Endothelial cell of umbilical vein (primary cell): ENCODE results near the gene ST6GALNAC4.

Experiments used
- CTCF ChIP-seq, 2 donors: IDR thresholded peaks; 1 replicate in 1 of 2; 2 replicates in 1 of 2; pipeline ENCODE4 v1.5.1; 2011; ENCODE audit warnings: low read length in 2 of 2, mild to moderate bottlenecking in 2 of 2, moderate library complexity in 2 of 2, control low read depth in 1 of 2, inconsistent platforms in 1 of 2, low read depth in 1 of 2; ENCODE audit not compliant: insufficient read depth in 1 of 2; ENCODE audit errors: extremely low read depth in 1 of 2
- EZH2 ChIP-seq: IDR thresholded peaks from 2 replicates; pipeline ENCODE4 v1.6.1; 2012; ENCODE audit warnings: borderline replicate concordance, low read depth, mild to moderate bottlenecking, moderate library complexity, low read length, inconsistent platforms; ENCODE audit not compliant: severe bottlenecking
- FOS ChIP-seq: IDR thresholded peaks from 2 replicates; pipeline ENCODE4 v1.6.1; 2011; ENCODE audit warnings: mild to moderate bottlenecking, low read length, moderate library complexity, borderline replicate concordance; ENCODE audit not compliant: insufficient read depth
- GATA2 ChIP-seq: IDR thresholded peaks from 2 replicates; pipeline ENCODE4 v1.7.0; 2011; ENCODE audit warnings: low read depth, mild to moderate bottlenecking, moderate library complexity, mixed read lengths, low read length; ENCODE audit not compliant: insufficient read length, insufficient read depth
- JUN ChIP-seq: IDR thresholded peaks from 2 replicates; pipeline ENCODE4 v1.6.1; 2011; ENCODE audit warnings: borderline replicate concordance, low read depth; ENCODE audit not compliant: insufficient read length, insufficient read depth
- MAX ChIP-seq: IDR thresholded peaks from 2 replicates; pipeline ENCODE4 v1.6.1; 2011; ENCODE audit not compliant: insufficient read depth, insufficient read length
- MYC ChIP-seq: IDR thresholded peaks from one replicate; pipeline ENCODE4 v1.6.1; 2011; ENCODE audit warnings: mild to moderate bottlenecking, low read depth, low read length
- POLR2A ChIP-seq: IDR thresholded peaks from 2 replicates; pipeline ENCODE4 v1.6.1; 2012; ENCODE audit warnings: low read depth, mild to moderate bottlenecking, control low read depth, low read length
- POLR2AphosphoS5 ChIP-seq: IDR thresholded peaks from 2 replicates; pipeline ENCODE4 v1.6.1; 2012; ENCODE audit warnings: low read depth, mild to moderate bottlenecking, control low read depth, low read length, moderate library complexity; ENCODE audit not compliant: insufficient read depth

GRCh38 chr9:127893392-127893791, 23.4 kb downstream of the ST6GALNAC4 start:
- TF ChIP-seq POLR2A (no peak), POLR2AphosphoS5 (no peak), CTCF (IDR thresholded peaks at IDR 0.05; ENCODE audit: extremely low read depth in 1 of 2, insufficient read depth in 1 of 2, low read depth in 1 of 2, low read length in 2 of 2) (no peak), MAX (no peak), MYC (no peak), FOS (no peak), JUN (no peak), EZH2 (no peak), GATA2 (no peak)
